Activated T-cell treated with anti-CD3 and anti-CD28 coated beads, Interleukin-2, amount 50 U/mL, for 72 hours (primary cell): ENCODE measurements around the gene DNAL4. TPM values are rescaled to one million over a fixed set of nuclear protein-coding genes. Genes with fewer than 3 reads are reported as not detected.

Experiments used
- ATAC-seq, 2 donors: fragments of 150-1000 bp; cut with Tn5 transposase; replicated peaks in 1 of 2; 2 replicates each; pipeline ENCODE4 v1.10.0; 2021; ENCODE audit warnings: moderate library complexity in 2 of 2, mild to moderate bottlenecking in 1 of 2
- DNase-seq, 2 donors: peaks; one replicate each; pipeline ENCODE4 v3.0.0; 2021 to 2022; ENCODE audit warnings: mixed read lengths in 1 of 2
- H3K27ac Mint-ChIP-seq: one replicate; pipeline ENCODE4 v1.8.0; 2022; ENCODE audit warnings: mild to moderate bottlenecking, moderate library complexity, mixed read lengths
- H3K27me3 Mint-ChIP-seq: one replicate; pipeline ENCODE4 v1.8.0; 2022; ENCODE audit warnings: low read depth, mixed read lengths
- H3K36me3 Mint-ChIP-seq, 2 donors: one replicate each; pipeline ENCODE4 v1.8.0; 2022; ENCODE audit warnings: mixed read lengths in 2 of 2, mild to moderate bottlenecking in 1 of 2; ENCODE audit not compliant: insufficient read depth in 2 of 2
- H3K4me1 Mint-ChIP-seq: one replicate; pipeline ENCODE4 v1.8.0; 2022; ENCODE audit warnings: low read depth, mixed read lengths
- H3K4me3 Mint-ChIP-seq, 2 donors: one replicate each; pipeline ENCODE4 v1.8.0; 2022; ENCODE audit warnings: mild to moderate bottlenecking in 2 of 2, mixed read lengths in 2 of 2, moderate library complexity in 2 of 2
- H3K9me3 Mint-ChIP-seq, 2 donors: one replicate each; pipeline ENCODE4 v1.8.0; 2022; ENCODE audit warnings: mixed read lengths in 2 of 2
- total RNA-seq, 2 donors: library from RNA; stranded (reverse); gene quantifications; one replicate each; pipeline ENCODE4 v1.2.3, GENCODE V29; 2022

DNAL4 gene
- total RNA-seq, 2 donors from 2014 or later: 10.6 to 16.6 TPM

GRCh38 chr22:38832005-38832978 lies 38.3 kb upstream of the DNAL4 start:
- H3K4me1 Mint-ChIP-seq: peaks cover 2% of the 10 kb centered on the region

DNA sequence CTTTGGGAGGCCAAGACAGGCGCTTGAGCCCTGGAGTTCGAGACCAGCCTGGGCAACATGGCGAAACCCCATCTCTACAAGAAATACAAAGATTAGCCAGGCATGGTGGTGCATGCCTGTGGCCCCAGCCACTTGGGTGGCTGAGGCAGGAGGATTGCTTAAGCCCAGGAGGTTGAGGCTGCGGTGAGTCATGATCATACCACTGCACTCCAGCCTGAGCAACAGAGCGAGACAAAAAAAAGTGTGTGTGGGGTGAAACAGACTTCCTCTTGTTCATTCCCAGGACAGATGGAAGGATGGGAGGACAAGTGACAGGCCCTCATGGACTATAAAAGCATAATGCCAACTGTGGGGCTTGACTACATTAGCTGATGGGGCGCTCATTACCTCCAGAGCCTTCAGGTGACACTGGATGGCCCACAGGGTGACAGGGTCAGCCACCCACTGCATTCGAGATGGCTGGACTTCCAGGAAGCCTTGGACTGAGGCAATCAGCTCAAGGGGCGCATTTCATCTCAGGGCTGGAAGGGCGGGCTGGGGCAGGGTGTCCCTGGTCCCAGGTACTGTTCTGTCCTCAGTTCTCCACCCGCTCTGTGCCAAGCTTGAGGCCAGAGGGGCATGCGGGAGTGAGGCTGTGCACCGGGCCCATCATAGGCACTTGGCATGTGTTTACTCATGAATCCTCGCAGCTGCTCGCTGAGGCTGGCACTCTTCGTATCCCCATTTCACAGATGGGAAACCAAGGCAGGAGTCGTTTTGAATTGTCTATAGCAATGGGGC lies 37.4 kb upstream of the DNAL4 start:
- ATAC-seq (no peak), DNase-seq (no peak)
- no peaks in the 10 kb centered on the region for H3K36me3 Mint-ChIP-seq
- no peaks in the 10 kb centered on the region for H3K27me3 Mint-ChIP-seq
- H3K9me3 Mint-ChIP-seq: no peaks in the 10 kb centered on the region
- H3K27ac Mint-ChIP-seq: no peak overlapping the region
- no peaks in the 10 kb centered on the region for H3K4me1 Mint-ChIP-seq
- no peak overlapping the region for H3K4me3 Mint-ChIP-seq

More at GRCh38 chr22:38832005-38832978, 38.3 kb upstream of the DNAL4 start:
- no peak for DNase-seq
- no peaks in the 10 kb centered on the region for H3K27me3 Mint-ChIP-seq
- H3K4me3 Mint-ChIP-seq: no peak overlapping the region
- ATAC-seq: no peak
- H3K36me3 Mint-ChIP-seq: no peaks in the 10 kb centered on the region
- no peaks in the 10 kb centered on the region for H3K9me3 Mint-ChIP-seq
- no peak overlapping the region for H3K27ac Mint-ChIP-seq

DNA sequence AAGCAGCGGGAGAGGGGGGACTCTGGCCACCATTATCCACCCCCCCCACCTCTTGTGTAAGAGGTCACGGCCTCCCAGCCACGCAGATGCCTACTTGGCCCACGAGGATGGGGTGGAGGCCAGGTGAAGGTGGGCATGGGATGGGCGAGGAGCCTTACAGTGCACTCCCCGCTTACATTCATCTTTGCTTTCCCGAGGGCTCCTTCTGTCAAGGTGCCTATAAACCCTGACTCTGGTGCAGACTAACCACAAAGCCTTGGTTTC lies 36.8 kb upstream of the DNAL4 start:
- no peak overlapping the region for H3K4me3 Mint-ChIP-seq
- no peak overlapping the region for H3K27ac Mint-ChIP-seq
- H3K36me3 Mint-ChIP-seq: no peaks in the 10 kb centered on the region
- ATAC-seq: no peak
- DNase-seq: no peak
- no peaks in the 10 kb centered on the region for H3K9me3 Mint-ChIP-seq
- H3K27me3 Mint-ChIP-seq: no peaks in the 10 kb centered on the region
- H3K4me1 Mint-ChIP-seq: no peaks in the 10 kb centered on the region

GRCh38 chr22:38830026-38830844 lies 36.3 kb upstream of the DNAL4 start:
- Mint-ChIP-seq H3K36me3 (no peaks in the 10 kb centered on the region), H3K4me1 (no peaks in the 10 kb centered on the region), H3K9me3 (no peaks in the 10 kb centered on the region), H3K27me3 (no peaks in the 10 kb centered on the region), H3K4me3 (no peak overlapping the region), H3K27ac (no peak overlapping the region)
- no peak for ATAC-seq
- DNase-seq: no peak

DNA sequence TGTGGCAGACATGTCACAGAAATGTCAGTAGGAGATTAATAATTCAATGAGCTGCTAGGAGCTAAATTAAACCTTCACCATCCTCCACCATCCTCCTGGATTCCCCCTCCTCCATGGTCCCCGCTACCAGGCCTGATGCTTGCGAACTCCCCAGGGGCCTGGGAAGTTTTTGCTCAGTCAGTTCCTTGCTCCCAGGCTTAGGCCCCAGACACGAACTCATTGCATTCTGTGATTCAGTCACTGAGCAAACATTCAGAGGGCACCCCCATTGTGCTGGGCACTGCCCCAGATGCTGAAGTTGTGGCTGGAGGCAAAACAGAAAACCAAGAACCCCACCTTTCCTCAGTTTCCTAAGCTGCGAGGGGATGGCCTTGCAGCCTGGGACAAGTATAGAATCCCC lies 35.5 kb upstream of the DNAL4 start:
- no peaks in the 10 kb centered on the region for H3K9me3 Mint-ChIP-seq
- no peaks in the 10 kb centered on the region for H3K27me3 Mint-ChIP-seq
- H3K27ac Mint-ChIP-seq: no peak overlapping the region
- DNase-seq (no peak), ATAC-seq (no peak)
- H3K4me3 Mint-ChIP-seq: no peak overlapping the region
- no peaks in the 10 kb centered on the region for H3K4me1 Mint-ChIP-seq
- H3K36me3 Mint-ChIP-seq: no peaks in the 10 kb centered on the region

- Mint-ChIP-seq H3K27ac (no peak overlapping the region), H3K36me3 (no peaks in the 10 kb centered on the region), H3K27me3 (no peaks in the 10 kb centered on the region), H3K4me3 (no peak overlapping the region), H3K9me3 (no peaks in the 10 kb centered on the region), H3K4me1 (no peaks in the 10 kb centered on the region)
- DNase-seq (no peak), ATAC-seq (no peak)
These were observed 34.8 kb upstream of the DNAL4 start for GRCh38 chr22:38828616-38829205.

- no peak overlapping the region for H3K27ac Mint-ChIP-seq
- ATAC-seq (no peak), DNase-seq (no peak)
- H3K27me3 Mint-ChIP-seq: no peaks in the 10 kb centered on the region
- H3K36me3 Mint-ChIP-seq: no peaks in the 10 kb centered on the region
- no peaks in the 10 kb centered on the region for H3K4me1 Mint-ChIP-seq
- no peak overlapping the region for H3K4me3 Mint-ChIP-seq
- H3K9me3 Mint-ChIP-seq: no peaks in the 10 kb centered on the region
These were observed 34.2 kb upstream of the DNAL4 start for GRCh38 chr22:38828191-38828590.

DNA sequence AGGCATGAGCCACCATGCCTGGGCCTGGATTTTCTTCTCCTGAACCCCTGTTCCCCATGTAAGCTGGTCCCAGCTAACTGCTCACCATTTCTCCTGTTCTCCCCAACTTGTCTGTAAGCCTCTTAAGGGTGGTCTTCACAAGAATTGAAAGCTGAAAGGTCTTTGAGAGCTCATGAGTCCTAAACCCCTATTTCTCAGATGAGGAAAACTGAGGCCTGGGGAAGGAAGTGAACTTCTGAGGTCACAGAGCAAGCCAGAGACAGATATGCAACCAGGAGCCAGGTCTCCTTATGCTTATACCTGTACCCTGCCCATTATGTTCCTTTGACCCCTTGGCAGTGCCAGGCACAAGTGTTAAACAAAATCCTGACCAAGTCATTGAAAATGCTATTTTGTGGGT lies 33.6 kb upstream of the DNAL4 start:
- Mint-ChIP-seq H3K27me3 (no peaks in the 10 kb centered on the region), H3K9me3 (no peaks in the 10 kb centered on the region), H3K4me3 (no peak overlapping the region)

DNA sequence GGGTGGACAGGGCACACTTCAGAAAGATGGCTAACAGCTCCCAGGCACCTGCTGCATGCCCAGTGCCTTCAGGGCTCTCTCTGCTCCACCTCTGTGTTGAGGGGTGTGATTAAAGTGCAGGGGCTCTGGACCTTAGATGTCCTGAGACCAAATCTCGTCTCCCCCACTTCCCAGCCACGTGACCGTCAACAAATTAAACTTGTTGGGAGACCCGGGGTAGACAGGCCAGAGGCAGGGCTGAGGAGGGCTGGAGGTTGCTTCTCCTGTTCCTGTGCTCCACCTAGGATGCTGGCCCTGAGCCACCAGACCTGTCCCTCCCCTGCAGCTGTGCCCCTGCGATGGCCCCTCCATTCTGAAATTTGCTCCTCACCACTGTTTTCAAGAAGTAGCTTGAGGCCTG lies 32.9 kb upstream of the DNAL4 start:
- Mint-ChIP-seq H3K4me3 (no peak overlapping the region), H3K27me3 (no peaks in the 10 kb centered on the region), H3K36me3 (no peaks in the 10 kb centered on the region), H3K4me1 (no peaks in the 10 kb centered on the region), H3K9me3 (no peaks in the 10 kb centered on the region), H3K27ac (no peak overlapping the region)
- ATAC-seq: no peak
- no peak for DNase-seq

More for the DNA sequence above, 33.6 kb upstream of the DNAL4 start:
- no peak overlapping the region for H3K27ac Mint-ChIP-seq
- no peaks in the 10 kb centered on the region for H3K4me1 Mint-ChIP-seq
- DNase-seq (no peak), ATAC-seq (no peak)
- H3K36me3 Mint-ChIP-seq: no peaks in the 10 kb centered on the region

DNA sequence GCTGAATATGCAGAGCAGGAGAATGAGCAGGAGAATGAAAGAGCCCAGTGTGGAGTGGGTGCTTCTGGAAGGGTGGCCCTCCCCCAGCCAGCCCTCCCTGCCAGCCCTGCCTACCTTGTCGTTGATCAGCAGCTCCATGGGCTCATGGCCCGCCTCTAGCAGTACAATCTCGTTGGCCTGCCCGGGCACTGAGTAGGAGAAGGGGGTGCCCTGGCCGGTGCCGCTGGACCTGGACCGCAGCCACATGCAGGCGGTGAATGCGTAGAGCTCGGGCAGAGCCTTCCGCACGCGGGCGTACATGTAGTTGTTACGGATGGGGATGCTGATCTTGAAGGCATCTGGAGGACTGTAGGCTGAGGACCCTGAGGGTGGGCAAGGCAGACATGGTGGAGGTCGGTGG lies 32.4 kb upstream of the DNAL4 start:
- Mint-ChIP-seq H3K9me3 (no peaks in the 10 kb centered on the region), H3K4me3 (no peak overlapping the region), H3K36me3 (no peaks in the 10 kb centered on the region), H3K27me3 (no peaks in the 10 kb centered on the region), H3K4me1 (no peaks in the 10 kb centered on the region), H3K27ac (no peak overlapping the region)
- ATAC-seq: no peak
- no peak for DNase-seq

DNA sequence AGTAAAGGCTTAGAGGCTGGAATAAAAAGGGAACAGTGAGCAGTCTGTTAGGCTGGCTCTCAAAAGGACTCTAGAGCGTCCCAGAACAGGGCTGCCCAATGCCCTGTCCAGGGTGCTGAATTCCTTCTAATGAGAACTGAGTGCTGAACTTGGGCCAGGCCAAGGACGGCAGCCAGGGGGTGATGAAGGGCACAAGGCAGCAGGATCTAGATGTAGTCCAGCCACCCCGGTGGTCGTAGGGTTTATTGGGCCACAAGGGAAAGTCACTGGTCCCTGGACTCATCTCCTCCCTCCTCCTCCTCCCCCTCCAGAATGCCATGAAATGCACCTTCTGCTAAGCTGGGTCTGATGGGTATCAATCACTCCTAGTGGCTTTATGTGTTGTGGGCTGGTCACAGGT lies 30.6 kb upstream of the DNAL4 start:
- Mint-ChIP-seq H3K9me3 (no peaks in the 10 kb centered on the region), H3K27me3 (no peaks in the 10 kb centered on the region), H3K4me3 (no peak overlapping the region), H3K4me1 (no peaks in the 10 kb centered on the region), H3K36me3 (no peaks in the 10 kb centered on the region), H3K27ac (no peak overlapping the region)
- peak; percentile 52 to 54 for DNase-seq
- ATAC-seq: peak; percentile 44 to 48

DNA sequence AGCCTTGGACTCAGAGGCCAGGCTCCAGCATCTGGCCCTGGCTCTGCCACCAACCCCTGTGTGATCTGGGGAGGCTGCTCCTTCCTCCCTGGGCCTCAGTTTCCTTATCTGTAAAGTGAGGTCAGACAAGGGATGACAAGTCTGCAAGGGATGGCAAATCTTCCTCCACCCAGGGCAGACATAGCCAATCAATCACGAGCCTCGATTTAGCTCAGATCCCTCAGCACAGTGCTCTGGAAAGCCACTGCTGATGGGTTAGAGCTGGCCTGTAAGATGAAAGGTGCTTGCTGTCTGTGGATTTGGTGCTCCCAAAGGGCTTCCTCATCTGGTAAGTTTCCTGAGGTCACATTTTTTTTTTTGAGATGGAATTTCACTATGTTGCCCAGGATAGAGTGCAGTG lies 29.7 kb upstream of the DNAL4 start:
- H3K27me3 Mint-ChIP-seq: no peaks in the 10 kb centered on the region
- ATAC-seq (no peak), DNase-seq (no peak)
- no peaks in the 10 kb centered on the region for H3K36me3 Mint-ChIP-seq
- H3K4me1 Mint-ChIP-seq: no peaks in the 10 kb centered on the region
- no peak overlapping the region for H3K27ac Mint-ChIP-seq
- no peaks in the 10 kb centered on the region for H3K9me3 Mint-ChIP-seq
- no peak overlapping the region for H3K4me3 Mint-ChIP-seq

DNA sequence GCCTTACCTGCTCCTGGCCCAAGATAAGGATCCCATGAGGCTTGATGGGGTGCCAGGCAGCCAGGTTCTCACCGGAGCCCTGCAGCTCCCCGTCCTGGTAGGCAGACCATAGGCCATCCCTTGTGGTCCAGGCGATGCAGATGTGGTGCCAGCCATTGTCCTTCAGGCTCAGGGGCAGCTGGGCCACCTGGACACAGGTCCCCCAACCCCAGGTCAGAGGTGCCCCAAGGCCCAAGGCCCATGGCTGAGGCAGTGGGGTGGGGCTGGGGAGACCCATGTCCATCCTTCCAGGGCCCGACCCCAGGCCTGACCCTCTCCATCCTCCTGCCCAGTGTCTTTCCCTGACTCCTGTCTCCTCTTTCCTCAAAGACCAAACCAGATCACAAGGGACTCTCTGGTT lies 29.1 kb upstream of the DNAL4 start:
- Mint-ChIP-seq H3K9me3 (no peaks in the 10 kb centered on the region), H3K4me1 (no peaks in the 10 kb centered on the region), H3K27ac (no peak overlapping the region), H3K27me3 (no peaks in the 10 kb centered on the region), H3K36me3 (no peaks in the 10 kb centered on the region), H3K4me3 (no peak overlapping the region)
- ATAC-seq (no peak), DNase-seq (no peak)
